SK-N-MC (cell line): ENCODE measurements around the gene LPIN2.

ENCODE experiments used
- FOXP2 ChIP-seq: optimal IDR thresholded peaks from 2 replicates; pipeline ENCODE3; 2011; ENCODE audit warnings: mild to moderate bottlenecking, moderate library complexity; ENCODE audit not compliant: insufficient read depth; ENCODE audit errors: extremely low read length, control extremely low read depth
- POLR2AphosphoS5 ChIP-seq: IDR thresholded peaks from 2 replicates; pipeline ENCODE4 v1.6.1; 2012; ENCODE audit warnings: mild to moderate bottlenecking, low read depth, low read length, borderline replicate concordance

- TF ChIP-seq POLR2AphosphoS5 (no peak), FOXP2 (no peak)
These were observed 40.1 kb upstream of the LPIN2 start for GRCh38 chr18:3053081-3053480.
